Kidney (tissue), 14 donors: ENCODE results near the gene INIP. TPM values are rescaled to one million over a fixed set of nuclear protein-coding genes. Genes with fewer than 3 reads are reported as not detected.

Experiments used
- DNase-seq, 5 donors: peaks; one replicate each; pipeline ENCODE4 v3.0.0-alpha.2; 2013 to 2020
- FAIRE-seq: peaks from 2 replicates; lab custom pipeline; 2012; peaks lifted over from hg19 to GRCh38; lab: Jason Lieb, UNC
- H3K27ac ChIP-seq, 2 donors: one replicate each; pipeline ENCODE4 v1.7.0; 2013; ENCODE audit warnings: low read depth in 2 of 2, low read length in 2 of 2, inconsistent platforms in 1 of 2
- H3K27me3 ChIP-seq: one replicate; pipeline ENCODE4 v1.7.1; 2013; ENCODE audit warnings: low read length, inconsistent platforms; ENCODE audit not compliant: control insufficient read depth, insufficient read depth
- H3K36me3 ChIP-seq, 3 donors: one replicate each; pipeline versions ENCODE4 v1.7.0 to v1.7.1; 2013; ENCODE audit warnings: low read length in 3 of 3, control low read depth in 1 of 3, inconsistent platforms in 1 of 3; ENCODE audit not compliant: insufficient read depth in 3 of 3, control insufficient read depth in 2 of 3
- H3K4me1 ChIP-seq, 3 donors: one replicate each; pipeline versions ENCODE4 v1.7.0 to v1.7.1; 2013; ENCODE audit warnings: low read length in 3 of 3, inconsistent platforms in 1 of 3, low read depth in 1 of 3; ENCODE audit not compliant: control insufficient read depth in 2 of 3, insufficient read depth in 2 of 3
- H3K4me3 ChIP-seq, 3 donors: one replicate each; pipeline versions ENCODE4 v1.7.0 to v1.8.1; 2013; ENCODE audit warnings: low read length in 3 of 3, control low read depth in 1 of 3, inconsistent platforms in 1 of 3
- H3K9ac ChIP-seq, 3 donors: one replicate each; pipeline versions ENCODE4 v1.7.0 to v1.7.1; 2013; ENCODE audit warnings: low read length in 3 of 3, control low read depth in 1 of 3, inconsistent platforms in 1 of 3
- H3K9me3 ChIP-seq, 3 donors: one replicate each; pipeline versions ENCODE4 v1.7.0 to v1.7.1; 2013; ENCODE audit warnings: low read length in 3 of 3, control low read depth in 1 of 3, inconsistent platforms in 1 of 3; ENCODE audit not compliant: control insufficient read depth in 2 of 3, insufficient read depth in 1 of 3
- intact Hi-C: fragments of 100-400 bp; cut with DNase I; formaldehyde crosslinking; loops from one replicate; pipeline ENCODE4 v1.11.1; 2022
- polyA plus RNA-seq: library from polyadenylated mRNA; stranded (reverse); fragments of 350-450 nt; fragmentation: Illumina TruSeq; extraction: RNeasy Lipid Tissue Mini Kit (QIAGEN cat#74804); gene quantifications from one replicate; pipeline ENCODE4 v1.2.3, GENCODE V29; 2014; ENCODE audit warnings: low read depth, low replicate concordance; ENCODE audit not compliant: insufficient read depth
- total RNA-seq: library from RNA; stranded (reverse); fragmentation: NEBNext Ultra II Directional; extraction: Animal tissue kit (Norgen Biotek cat#: 25700); gene quantifications from one replicate; pipeline ENCODE4 v1.2.1, GENCODE V29; 2021
- TF ChIP-seq, protein P1 (sequence below): IDR thresholded peaks from 3 replicates; pipeline ENCODE4 v1.5.1; 2012; ENCODE audit warnings: mild to moderate bottlenecking, moderate library complexity, borderline replicate concordance; ENCODE audit not compliant: insufficient read depth; ENCODE audit errors: extremely low read depth
- donor health status: control.
- donor health status: control.
- donor health status: control.
- donor health status: control.
- donor health status: control.
- donor health status: DM: yes; HTN: yes; CAD: no.
- donor health status: Normal renal cell carcinoma (clear cell type).

INIP gene
- total and polyA plus RNA-seq, 2 donors from 2014 or later: 14.5 to 25.7 TPM

DNA sequence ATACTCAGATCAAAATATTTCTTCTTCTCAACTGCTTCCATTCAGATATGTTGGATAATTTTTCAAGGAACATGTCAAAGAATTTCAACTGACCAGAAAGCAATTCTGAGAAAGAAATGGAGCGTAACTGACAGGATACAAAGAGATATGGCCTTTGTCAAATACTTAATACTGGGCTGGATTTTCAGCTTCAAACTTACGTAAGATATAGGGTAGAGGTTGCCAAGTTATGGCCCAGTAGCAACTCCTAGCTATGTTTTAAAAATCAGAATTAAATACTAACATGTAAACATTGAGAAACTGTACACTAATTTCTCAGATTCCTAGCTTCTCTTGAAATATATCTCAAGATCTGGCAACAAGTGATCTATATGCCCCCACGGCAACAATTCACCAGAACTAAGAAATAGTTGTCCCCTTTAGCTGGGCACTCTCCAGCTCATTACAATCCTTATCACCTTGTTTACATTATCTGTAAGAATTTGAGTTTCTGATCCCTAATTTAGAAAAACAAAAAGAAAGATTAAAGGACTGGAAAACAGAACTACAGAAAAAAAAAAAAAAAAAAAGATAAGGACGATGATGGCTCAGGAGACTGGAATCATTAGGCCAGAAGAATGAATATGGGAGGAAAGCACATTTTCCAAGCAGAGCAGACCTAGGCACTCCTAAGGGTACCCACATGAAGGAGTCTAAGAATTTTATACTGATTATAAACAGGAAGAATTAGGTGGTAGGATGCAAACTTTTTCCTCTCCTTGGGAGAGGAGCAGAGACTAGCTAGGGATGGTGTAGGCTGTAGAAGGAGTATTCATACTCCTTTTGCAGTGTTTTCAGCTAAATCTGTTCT lies 23.0 kb downstream of the INIP start:
- H3K27me3 ChIP-seq: no peaks in the 10 kb centered on the region
- intact Hi-C loops: no loop called here
- TF ChIP-seq, protein P1, sequence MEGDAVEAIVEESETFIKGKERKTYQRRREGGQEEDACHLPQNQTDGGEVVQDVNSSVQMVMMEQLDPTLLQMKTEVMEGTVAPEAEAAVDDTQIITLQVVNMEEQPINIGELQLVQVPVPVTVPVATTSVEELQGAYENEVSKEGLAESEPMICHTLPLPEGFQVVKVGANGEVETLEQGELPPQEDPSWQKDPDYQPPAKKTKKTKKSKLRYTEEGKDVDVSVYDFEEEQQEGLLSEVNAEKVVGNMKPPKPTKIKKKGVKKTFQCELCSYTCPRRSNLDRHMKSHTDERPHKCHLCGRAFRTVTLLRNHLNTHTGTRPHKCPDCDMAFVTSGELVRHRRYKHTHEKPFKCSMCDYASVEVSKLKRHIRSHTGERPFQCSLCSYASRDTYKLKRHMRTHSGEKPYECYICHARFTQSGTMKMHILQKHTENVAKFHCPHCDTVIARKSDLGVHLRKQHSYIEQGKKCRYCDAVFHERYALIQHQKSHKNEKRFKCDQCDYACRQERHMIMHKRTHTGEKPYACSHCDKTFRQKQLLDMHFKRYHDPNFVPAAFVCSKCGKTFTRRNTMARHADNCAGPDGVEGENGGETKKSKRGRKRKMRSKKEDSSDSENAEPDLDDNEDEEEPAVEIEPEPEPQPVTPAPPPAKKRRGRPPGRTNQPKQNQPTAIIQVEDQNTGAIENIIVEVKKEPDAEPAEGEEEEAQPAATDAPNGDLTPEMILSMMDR: no peak
- no peak for FAIRE-seq
- no peaks in the 10 kb centered on the region for H3K4me1 ChIP-seq
- no peaks in the 10 kb centered on the region for H3K9me3 ChIP-seq
- H3K9ac ChIP-seq: no peak overlapping the region
- DNase-seq: no peak
- H3K27ac ChIP-seq: no peak overlapping the region
- peaks cover 0 to 5% (median 0%) of the 10 kb centered on the region in 3 donors for H3K36me3 ChIP-seq
- no peak overlapping the region for H3K4me3 ChIP-seq

DNA sequence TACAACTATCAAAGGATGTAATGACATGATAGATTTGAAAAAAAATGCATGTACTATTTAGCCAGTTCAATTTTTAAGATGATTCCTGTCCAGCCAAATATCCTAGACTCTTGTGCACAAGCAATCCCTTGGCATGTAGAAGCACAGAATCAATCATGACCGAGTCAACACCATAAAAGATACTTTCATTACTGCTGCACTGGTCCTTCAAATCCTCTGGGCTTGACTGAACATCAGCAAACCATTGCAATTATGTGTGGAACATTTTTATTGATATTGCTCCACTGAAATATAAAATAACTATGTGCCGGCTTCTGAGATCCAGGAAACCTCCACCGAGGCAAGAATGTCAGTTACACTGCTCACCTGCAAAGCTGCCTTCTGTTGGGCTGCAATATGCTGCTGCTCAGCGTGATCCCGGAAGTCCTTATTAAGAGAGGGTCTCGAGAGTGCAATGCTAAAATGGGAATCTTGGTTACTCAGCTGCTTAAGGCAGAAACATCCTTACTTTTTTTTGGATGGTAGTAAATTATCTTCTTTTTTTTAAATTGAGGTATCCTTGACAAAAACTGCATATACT lies 28.7 kb downstream of the INIP start:
- H3K36me3 ChIP-seq: peaks cover 0 to 13% (median 3%) of the 10 kb centered on the region in 3 donors
- FAIRE-seq: no peak
- TF ChIP-seq, protein P1: no peak

DNA sequence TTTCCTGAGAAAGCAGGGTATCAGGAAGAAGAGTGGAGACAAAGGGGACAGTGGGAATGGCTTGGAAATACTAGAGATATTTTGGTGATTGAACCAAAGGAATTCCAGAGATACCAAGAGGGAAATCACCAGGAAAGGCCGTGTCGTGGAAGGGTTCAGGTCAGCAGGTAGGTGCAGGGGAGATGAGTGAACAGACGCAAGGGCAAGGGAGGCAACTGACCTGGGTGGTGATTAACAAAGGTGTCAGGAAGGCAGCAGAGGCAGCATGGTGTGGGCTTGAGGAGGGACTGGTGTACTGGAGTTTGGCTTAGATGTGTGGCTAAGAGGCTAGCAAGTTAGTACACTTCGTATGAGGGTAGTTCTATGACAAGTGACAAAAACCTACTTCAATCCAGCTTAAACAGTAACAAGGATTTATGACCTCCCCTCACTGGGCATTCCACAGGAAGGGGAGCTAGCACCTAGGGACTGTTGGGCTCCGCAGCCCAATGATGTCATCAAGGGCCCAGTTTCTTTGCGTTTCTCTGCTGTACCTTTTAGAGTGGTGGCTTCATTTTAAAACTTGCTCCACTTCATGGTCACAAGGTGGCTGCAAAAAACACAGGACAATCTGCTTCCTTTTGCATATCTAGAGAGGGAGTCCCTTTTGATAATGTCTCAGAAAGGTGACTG lies 37.0 kb downstream of the INIP start:
- peaks cover 0 to 4% (median 0%) of the 10 kb centered on the region in 3 donors for H3K4me1 ChIP-seq
- H3K4me3 ChIP-seq: no peak overlapping the region
- DNase-seq: peak in 3 of 5 donors; percentile 8 to 29 (median 12)
- no peak overlapping the region for H3K9ac ChIP-seq
- intact Hi-C loops: no loop called here
- H3K36me3 ChIP-seq: no peaks in the 10 kb centered on the region
- H3K9me3 ChIP-seq: peaks cover 3 to 9% (median 4%) of the 10 kb centered on the region in 3 donors
- H3K27me3 ChIP-seq: no peaks in the 10 kb centered on the region
- no peak for FAIRE-seq
- no peak overlapping the region for H3K27ac ChIP-seq
- TF ChIP-seq, protein P1: no peak

More for the DNA sequence above, 28.7 kb downstream of the INIP start:
- no peaks in the 10 kb centered on the region for H3K27me3 ChIP-seq
- no peak overlapping the region for H3K4me3 ChIP-seq
- intact Hi-C loops: no loop called here
- no peaks in the 10 kb centered on the region for H3K4me1 ChIP-seq
- no peak overlapping the region for H3K27ac ChIP-seq
- no peak overlapping the region for H3K9ac ChIP-seq
- no peak for DNase-seq
- no peaks in the 10 kb centered on the region for H3K9me3 ChIP-seq
